GM19193 (cell line): ENCODE measurements around the gene PRKCZ.

Experiments
- POLR2A ChIP-seq: IDR thresholded peaks from 4 replicates; pipeline ENCODE4 v1.6.1; 2011; ENCODE audit not compliant: insufficient read depth, insufficient read length; ENCODE audit errors: extremely low read depth

PRKCZ gene

GRCh38 chr1:2049718-2050431 lies at the start of gene PRKCZ:
PRKCZ (plus strand) TSS chr1:2050411; CDS start chr1:2050631, 220 bp downstream.
- TF ChIP-seq POLR2A = no peak

GRCh38 chr1:2000432-2000831 lies 49.8 kb upstream of the PRKCZ start:
- no peak for TF ChIP-seq POLR2A

- no peak for TF ChIP-seq POLR2A
These were observed 49.4 kb upstream of the PRKCZ start for GRCh38 chr1:2000850-2001249.

- no peak for TF ChIP-seq POLR2A
These were observed 48.3 kb upstream of the PRKCZ start for GRCh38 chr1:2001773-2002411.

GRCh38 chr1:2003541-2004131 lies 46.6 kb upstream of the PRKCZ start, which contains the start of gene CFAP74:
CFAP74 (minus strand) TSS chr1:2003786; CDS start chr1:1990956, 12,830 bp downstream.
- no peak for TF ChIP-seq POLR2A

- TF ChIP-seq POLR2A = no peak
These were observed 45.4 kb upstream of the PRKCZ start for GRCh38 chr1:2004856-2005255.

- no peak for TF ChIP-seq POLR2A
These were observed 40.8 kb upstream of the PRKCZ start for GRCh38 chr1:2009101-2010053.

- no peak for TF ChIP-seq POLR2A
These were observed 36.0 kb upstream of the PRKCZ start for GRCh38 chr1:2014181-2014580.

GRCh38 chr1:2014741-2015735 lies 35.2 kb upstream of the PRKCZ start:
- no peak for TF ChIP-seq POLR2A

GRCh38 chr1:2016123-2016522 lies 34.1 kb upstream of the PRKCZ start:
- no peak for TF ChIP-seq POLR2A

GRCh38 chr1:2018217-2019171 lies 31.7 kb upstream of the PRKCZ start:
- no peak for TF ChIP-seq POLR2A

- TF ChIP-seq POLR2A = no peak
These were observed 31.1 kb upstream of the PRKCZ start, which contains the start of gene GABRD for GRCh38 chr1:2019172-2019543. GABRD (plus strand) TSS chr1:2019345; CDS start chr1:2019424, 79 bp downstream.
